ENCODE data around the gene CCDC85C. TPM values are rescaled to one million over a fixed set of nuclear protein-coding genes. Genes with fewer than 3 reads are reported as not detected.

CCDC85C gene
- total RNA-seq, 1 experiment from 2014 or later, result 3.4 TPM

DNA sequence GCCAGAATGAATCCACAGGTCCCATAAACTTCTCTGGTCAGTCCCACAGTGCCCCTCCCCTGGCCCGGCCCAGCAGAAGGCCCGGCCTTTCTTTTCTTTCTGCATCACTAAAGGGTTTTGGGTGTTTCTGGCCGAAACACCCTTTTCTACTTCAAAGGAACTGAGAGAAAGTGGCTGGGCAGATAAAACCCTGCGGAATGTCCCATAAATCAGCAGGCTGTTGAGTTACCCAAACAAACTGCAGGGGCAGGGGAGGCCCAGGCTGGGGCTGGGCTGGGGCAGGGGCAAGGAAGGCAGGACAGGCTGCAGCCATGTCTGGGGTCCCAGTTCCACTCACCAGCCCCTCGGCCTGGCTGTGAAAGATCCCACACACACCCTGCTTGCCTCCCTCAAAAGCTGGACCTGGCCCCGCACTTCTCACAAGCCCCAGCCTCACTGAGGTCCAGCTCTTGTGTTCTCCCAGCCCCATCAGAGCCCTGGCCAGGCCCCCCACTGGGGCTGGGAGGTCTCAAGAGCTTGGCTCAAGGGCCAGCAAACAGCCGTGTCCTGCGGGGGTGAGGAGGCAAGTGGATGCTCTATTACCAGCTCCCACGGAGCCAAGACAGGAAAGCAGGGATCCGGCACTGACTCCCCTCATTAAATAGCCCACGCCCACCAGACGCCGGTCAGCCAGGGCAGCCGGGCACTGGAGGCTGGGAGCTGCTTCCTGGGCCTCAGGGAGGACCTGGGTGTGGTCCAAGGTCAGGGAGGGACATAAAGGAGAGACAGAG is 80.9 kb downstream of the CCDC85C start:
- DNase-seq (ENCODE audit: low read depth), result no peak

DNA sequence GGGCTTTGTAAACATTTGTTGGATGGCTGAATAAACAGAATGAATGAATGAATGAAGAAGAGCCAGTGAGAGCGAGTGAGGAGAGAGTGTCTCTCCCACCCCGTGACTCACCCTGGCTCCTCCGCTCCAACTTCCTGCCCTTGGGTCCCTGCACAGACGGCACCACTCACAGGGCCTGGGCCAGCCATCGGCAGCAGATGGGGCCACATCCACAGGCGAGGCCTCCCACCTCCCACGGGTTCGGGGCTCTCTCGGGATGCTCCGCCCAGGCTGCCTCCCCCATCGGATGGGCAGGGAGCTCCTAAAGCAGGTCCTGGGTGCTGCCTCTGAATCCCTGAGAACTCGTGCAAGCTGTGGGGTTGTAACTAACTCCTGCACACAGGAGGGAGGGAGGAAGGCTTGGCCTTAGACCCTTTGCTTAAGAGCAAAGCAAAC is 81.5 kb downstream of the CCDC85C start:
- DNase-seq (ENCODE audit: low read depth), result peak; percentile 44

DNA sequence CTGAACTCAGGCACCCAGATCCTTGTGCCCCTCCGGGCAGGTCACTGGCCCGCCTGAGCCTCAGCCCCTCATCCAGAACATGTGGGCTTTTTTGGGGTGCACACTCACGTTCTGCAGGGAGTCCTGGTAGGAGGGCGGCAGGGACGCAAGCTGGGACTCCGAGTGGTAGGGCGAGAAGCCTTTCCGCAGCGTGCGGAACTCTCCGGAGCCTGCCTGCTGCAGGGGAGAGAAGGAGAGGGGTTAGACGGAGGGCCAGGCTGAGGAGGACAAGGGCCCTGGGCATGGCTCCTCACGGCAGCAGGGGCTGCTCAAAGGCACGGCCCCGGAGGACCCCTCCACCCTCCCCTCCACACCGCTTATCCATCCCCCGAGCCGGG is 82.0 kb downstream of the CCDC85C start:
- DNase-seq (ENCODE audit: low read depth), result no peak

DNA sequence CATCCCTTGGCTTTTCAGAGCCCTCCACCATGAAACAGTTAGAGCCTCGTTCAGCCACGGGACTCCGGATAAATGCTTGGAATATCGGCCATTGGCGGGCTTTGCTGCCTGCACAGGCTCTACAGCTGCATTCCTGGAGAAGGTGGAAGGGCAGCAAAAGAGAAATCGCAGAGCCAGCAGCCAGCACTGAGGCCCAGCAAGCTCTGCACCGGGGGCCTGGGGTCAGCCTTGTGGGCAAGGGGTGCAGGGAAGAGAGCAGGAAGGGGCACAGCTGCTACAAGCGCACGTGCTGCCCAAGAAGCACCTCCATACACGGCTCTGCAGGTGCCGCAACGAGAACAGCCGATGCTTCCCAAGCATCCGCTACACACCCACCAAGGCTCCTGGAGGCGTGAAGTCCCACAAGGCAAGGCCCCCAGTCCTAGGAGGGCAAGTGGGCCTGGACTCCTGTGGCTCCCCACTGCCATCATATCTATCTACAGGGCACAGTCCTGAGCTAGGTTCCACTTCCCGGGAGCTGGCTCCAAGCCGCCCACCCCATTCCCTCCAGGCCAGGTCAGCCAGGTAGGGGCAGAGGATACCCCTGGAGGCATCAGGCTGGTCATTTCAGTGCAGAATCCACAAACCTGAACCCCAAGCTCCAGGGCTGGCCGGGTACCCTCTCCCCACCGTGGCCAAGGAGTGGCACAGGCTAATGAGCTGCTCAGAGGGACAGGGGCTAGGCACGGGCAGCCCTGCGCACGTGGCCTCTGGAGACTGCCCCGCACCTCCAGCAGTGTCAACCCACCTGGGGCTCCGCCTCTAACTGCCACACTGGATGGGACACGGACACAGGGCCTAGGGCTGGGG is 82.6 kb downstream of the CCDC85C start:
- no peak for DNase-seq (ENCODE audit: low read depth)

DNA sequence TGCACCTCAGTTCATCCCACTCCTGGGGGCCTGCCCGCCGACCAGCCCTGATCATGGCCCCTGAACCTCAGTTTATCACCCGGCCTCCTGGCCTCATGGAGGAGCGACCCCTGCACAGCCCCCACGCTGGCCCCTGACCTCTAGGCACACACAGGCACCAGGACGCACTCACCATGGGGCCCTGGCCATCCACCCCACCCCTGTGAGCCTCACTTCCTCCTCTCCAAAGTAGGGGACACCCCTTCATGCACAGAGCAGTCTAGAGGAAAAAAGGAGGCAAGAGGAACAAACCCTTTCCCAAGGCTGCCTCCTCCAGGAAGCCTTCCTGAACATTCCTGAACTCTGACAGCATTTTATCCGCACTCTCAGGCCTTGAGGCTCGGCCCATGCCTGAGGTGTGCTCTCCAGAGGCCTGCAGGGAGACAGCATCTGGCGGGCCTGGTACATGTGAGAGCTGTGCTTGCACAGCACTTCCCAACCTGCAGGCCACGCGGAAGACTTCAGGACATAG is 83.4 kb downstream of the CCDC85C start:
- DNase-seq (ENCODE audit: low read depth), result no peak

DNA sequence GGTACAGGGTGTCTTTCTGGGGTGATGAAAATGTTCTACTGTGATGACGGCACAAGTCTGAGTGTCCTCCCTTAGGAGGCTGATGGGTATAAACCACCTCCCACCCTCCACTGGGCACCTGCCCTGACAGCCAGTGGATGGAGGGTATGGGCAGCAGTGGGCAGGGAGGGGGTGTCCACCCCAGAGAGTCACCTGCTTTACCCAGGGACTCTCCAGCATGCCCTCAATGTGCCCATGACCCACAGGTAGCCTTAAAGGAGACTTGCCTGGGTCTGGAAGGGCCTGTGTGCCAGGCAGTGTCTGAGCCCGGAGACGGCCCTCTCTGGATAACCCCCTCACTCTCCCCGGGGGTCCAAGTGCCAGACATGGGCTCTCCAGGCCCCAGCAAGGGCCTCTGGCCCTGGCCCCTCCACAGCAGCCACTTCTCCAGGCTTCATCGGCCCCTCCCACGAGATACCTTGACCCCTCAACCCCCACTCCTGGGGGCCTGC is 84.0 kb downstream of the CCDC85C start:
- DNase-seq (ENCODE audit: low read depth), result no peak

DNA sequence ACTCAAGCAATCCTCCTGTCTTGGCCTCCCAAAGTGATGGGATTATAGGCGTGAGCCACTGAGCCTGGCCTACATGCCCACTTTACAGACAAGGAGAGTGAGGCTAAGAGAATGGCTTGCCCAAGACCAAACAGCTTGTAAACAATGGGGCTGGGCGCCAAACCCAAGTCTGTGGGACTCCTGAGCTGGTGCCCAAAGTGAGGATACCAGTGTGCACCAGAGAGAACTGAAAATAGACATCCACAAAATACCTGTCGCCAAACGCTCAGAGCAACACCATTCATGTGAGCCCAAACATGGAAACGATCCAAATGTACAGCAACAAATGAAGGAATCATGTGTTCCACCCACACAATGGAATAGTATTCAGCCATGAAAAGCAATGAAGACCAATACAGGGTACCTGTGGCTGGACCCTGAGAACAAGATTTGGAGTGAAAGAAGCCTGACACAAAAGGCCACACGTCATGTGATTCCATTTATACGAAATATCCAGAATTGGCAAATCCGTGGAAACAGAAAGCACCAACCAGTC is 84.6 kb downstream of the CCDC85C start:
- no peak for DNase-seq (ENCODE audit: low read depth)

DNA sequence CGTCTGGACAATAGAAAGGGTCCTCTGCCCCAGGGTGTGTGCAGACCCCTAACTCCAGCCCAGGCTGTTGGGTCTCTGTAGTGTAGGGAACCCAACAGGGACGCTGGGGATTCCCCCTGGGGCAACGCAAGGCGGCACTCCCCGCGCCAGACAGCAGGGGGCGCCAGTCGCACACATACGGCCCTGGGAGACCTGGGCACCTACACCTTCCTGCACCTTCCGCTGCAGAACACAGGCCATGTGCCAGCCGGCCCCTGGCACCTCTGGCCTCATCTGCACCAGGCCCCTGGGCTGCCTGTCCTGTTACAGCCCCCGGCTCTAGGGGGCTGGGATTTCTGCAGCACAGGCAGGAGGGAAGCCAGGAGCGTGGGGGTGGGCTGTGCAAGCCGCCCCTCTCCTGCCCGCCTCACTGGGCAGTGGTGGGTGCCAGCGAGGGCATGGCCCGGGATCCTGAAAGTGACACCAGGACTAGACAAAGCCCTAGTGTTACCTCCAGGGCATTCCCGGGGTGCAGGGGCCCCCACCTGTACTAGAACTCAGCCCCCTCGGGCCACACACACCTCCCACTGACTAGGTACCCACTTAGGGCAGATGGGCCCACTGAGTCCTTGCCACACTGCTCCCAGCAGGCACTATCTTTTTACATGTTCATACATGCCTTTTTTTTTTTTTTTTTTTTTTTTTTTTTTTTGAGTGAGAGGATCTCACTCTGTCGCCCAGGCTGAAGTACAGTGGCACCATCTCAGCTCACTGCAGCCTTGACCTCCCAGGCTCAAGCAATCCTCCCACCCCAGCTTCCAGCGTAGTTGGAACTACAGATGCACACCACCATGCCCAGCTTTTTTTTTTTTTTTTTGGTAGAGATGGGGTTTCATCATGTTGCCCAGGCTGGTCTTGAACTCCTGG is 85.3 kb downstream of the CCDC85C start:
- DNase-seq (ENCODE audit: low read depth), result peak; percentile 25

DNA sequence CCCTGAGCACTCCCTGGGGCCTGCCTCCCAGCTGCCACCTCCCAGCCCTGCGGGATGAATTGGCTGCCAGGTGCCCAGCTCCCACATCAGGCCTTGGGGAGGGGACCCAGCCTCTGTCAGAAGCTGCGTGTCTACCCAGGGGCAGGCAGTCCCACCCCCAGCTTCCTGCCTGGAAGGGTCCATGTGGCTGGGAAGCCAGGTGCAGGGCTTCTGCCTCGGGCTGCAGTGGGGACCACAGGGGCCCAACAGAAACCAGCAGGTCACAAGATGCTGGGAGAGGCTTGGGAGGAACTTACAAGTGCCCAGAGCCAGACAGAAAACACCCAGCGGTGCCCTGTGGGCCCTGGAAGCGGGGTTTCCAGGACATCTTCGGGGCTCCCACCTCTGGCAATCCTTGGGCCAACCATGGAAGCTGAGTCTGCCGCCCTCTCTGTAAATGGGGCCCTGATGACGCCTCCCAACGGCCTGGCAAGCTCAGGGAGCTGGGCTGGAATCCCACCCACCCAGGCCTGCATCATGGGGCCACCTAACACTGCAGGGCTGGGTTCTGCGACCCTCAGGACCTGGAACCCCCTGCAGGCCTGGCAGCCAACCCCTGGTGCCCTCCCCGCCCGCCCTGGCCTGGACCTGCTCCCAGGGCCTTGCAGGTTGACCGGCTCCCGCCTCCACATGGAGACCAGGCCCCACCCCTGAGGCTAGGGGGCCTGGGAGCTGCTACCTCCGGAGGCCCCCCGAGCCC is 86.2 kb downstream of the CCDC85C start:
- DNase-seq (ENCODE audit: low read depth), result no peak

DNA sequence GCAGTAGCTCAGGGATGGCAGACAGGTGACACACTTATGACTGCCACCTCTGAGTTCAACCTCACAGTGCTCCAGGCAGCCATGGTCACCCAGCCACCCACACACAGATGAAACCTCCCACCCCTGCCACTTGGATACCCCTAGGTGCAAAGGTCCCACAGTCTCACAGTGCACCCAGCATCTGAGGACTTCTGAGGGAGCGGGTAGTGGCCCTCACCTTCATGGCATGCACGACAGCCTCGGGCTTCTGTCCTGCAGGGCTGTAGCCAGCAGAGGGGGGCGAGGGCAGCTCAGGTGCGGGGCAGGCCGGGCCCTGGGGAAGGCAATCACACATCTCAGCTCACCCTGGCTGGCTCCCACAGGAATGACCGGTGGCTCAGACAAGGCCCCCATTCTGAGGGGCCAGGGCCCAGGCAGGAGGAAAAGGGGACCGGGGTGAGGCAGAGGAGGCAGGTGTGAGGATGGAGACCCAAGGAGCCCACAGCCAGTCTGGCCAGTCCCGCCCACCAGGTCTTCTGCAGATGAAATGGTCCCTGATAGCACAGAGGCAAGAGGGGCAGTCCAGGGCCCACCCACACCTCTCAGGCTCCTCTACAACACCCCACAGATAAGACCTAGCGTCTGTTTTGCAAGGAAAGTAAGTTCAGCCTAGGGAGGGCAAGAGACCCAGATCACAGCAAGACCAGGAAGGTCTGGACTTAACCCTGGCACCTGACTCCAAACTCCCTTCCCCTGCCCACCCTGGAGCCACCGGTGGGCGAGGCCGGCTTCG is 87.0 kb downstream of the CCDC85C start:
- no peak for DNase-seq (ENCODE audit: low read depth)

DNA sequence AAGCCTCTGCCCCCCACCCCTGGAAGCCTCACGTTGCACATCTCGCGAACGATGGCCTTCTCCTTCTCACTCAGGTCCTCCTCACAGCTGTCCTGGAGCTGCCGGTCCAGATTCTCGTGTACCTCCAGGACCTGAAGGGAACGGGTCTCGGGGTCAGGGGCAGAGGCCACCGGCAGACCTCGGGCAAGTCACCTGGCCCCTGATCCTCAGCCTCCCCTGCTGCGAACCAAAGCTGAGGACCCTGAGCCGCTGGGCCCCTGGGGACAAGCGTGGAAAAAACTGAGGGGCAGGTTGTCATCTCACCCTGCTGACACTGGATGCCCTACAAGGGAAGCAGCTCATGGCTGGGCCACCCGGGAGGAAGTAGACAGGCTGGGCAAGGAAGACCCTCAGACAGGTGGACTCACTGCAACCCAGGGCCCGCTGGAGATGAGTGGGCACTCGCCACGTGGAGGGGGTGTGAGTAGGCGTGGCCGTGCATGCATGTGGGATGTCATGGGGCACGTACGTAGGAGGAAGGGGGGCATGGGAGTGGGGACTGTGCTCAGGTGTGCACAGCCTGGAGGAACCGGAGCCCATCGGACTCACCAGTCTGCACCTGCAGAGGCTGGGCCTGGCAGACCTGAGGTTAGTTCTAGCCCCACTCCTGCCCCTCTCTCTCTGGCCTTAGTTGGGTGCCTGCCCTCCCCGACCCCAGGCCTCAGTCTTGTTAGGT is 87.7 kb downstream of the CCDC85C start:
- DNase-seq (ENCODE audit: low read depth), result no peak

DNA sequence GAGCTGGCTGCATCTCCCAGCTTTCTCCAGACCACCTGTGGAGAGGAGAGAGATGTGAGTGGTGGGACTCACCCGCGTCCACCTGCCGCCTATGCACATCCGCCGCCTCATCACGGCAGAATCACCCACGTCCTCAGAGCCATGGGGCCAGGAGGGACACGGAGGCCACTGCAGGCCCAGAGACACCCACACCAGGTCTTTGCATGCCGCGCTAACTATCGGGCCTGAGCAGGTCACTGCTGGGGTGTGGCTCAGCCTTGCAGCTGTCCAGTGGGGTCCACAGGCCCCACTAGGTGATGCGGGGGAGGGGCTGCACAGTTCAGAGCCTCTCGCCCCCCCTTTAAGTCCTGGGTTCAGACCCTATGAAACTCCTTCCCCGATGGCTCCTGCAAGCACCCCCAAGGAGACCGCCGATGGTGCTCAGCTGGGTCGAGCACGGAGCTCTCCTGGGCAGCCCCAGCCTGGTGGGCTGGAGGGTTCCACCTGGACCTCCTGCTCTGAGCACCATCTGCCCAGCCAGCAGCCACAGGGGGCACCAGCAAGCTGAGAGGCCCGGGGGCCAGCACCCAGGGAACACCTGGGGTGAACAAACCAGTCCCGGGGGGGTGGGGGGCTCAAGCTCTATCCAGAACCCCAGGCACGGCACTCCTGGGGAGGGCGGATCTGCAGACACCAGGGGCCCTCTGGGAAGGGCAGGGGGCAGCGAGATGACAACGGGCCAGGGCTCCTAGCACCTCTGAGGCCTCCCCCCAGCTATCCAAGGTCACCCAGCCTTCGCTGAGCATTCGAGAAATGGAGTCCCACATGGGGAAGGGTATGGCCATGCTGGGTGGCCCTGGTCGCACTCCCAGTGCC is 88.5 kb downstream of the CCDC85C start:
- DNase-seq (ENCODE audit: low read depth), result no peak

DNA sequence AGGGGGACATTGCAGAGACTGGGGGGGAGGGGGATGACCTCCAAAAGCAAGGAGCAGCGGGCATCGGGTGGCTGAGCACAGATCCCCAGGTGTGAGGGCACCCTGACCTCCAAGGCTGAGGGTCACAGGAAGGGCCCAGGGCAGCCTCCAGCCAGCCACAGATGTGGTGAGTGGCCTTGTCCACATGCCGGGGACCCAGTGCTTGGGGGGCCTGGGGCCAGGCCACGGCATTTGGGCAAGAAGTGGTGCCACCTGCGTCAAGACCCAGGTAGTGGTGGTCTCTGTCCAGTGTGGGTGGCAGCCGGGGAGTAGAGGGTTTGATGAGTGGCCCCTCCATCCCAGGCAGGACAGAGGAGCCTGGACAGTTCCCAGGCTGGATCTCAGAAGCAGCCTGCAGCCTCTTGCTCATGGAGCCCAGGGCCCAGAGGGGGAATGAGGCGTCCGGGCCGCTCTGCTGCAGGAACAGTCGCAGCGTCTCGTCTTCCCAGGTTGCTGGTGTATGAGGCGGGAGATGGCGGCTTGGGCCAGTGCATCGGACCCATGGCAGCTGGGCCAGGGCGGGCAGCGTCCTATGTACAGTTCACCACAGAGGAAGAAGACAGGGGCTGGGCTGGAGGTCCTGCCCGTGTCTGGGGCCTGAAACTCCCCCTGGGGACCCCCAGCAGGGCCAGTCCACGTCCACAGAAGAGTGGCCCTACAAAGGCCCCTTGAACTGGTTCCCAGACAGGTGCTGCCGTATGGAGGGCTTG is 89.3 kb downstream of the CCDC85C start:
- DNase-seq (ENCODE audit: low read depth), result no peak

DNA sequence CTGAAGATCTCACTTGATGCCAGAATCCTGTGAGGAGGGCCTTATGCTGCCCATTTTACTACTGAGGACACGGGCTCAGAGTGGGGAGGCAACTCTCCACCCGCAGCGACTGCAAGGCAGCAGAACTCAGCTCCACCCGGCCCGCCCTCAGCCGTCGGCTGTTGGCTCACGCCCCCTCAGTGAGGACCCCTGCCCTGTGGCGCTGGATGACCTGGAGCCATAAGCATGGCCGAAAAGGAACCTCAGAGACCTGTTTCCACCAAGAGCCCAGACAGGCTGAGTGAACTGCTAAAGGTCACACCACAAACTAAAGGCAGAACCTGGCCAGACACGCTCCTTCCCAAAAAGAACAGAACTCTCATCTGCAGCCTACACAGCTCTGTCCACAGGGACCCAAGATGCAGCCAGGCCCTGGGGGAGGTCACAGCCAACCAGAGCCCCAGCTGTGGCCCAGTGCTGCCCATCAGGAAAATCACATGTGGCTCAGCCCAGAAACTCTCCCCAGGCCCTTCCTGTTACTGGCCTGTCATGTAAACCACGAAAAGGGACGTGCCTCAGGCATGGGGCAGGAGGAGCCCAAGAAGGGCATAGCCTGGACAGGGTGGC is 90.0 kb downstream of the CCDC85C start:
- DNase-seq (ENCODE audit: low read depth), result peak; percentile 17

DNA sequence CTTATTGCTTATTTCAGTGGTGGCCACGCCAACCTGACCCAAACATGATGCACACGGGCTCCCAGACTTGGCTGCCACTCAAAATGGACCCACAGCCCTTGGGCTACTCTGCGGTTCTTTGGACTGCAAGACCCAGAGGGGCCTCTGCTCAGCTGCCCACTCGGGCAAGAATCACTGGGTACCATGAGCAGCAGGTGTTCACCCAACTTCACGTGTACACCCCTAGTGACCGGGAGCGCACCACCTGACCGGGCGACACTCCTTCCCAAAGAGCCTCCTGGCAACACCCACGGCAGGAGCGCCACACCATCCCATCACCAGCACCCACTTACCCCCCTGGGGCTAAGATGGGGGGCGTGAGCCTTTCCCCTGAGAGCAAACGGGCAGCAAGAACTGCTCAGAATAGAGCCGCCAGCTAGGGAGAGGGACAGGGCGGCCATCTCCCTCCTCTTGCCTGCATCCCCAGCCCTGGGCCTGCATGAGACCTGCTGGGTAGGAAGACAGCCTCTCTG is 90.8 kb downstream of the CCDC85C start:
- no peak for DNase-seq (ENCODE audit: low read depth)

DNA sequence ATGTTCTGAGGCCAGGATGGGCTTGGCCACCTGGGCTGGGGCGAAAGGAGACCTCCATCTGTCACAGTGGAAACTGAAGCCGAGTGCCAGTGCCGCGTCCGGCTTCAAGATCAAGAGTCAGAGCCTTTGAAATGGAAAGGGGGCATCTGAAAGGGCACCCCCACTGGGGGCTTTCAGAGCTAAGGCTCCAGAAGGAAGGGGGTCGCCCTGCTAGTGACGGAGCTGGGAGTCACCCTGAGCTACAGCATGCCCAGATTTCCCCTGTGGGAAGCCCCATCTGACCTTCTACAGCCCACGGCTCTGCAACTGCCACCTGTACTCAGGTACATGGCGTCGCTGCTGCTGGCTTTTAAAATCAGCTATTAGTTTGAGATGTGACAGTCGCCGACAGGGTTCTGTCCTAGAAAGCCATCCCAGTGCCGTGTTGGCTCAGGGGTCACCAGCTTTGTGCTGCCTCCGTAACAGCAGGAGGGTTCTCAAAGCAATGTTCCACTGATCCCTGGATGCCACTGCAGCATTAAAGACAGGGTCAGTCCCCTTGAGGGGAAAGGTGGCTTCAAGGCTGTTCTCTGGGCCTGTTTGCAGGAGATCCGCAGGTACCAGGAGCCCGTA is 91.3 kb downstream of the CCDC85C start:
- no peak for DNase-seq (ENCODE audit: low read depth)

DNA sequence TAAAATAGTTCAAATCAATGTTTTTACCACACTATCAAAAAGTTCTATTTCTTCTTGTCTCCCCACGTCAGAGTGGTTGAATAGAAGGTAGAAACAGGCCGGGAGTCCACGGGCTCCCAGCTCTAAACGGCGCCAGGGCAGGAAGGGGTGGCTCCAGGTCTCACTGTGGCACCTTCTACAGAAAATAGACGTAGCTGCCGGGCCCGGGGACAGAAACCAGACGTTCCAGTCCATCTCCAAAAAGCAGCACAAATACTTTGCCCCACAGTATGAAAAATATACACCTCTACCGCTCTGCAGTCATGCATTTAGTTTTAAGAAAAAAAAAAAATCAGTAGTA is 91.9 kb downstream of the CCDC85C start:
- DNase-seq (ENCODE audit: low read depth), result no peak

Measured in RPMI7951 (cell line).